ENCODE results near the gene HHIPL1. TPM values are rescaled to one million over a fixed set of nuclear protein-coding genes. Genes with fewer than 3 reads are reported as not detected.

HHIPL1 gene
- total and polyA plus RNA-seq, 2 of the 8 experiments (the other 6 are each of a cell fraction or from before 2014, with no cell fraction given), result 1.5 to 2.6 TPM

DNA sequence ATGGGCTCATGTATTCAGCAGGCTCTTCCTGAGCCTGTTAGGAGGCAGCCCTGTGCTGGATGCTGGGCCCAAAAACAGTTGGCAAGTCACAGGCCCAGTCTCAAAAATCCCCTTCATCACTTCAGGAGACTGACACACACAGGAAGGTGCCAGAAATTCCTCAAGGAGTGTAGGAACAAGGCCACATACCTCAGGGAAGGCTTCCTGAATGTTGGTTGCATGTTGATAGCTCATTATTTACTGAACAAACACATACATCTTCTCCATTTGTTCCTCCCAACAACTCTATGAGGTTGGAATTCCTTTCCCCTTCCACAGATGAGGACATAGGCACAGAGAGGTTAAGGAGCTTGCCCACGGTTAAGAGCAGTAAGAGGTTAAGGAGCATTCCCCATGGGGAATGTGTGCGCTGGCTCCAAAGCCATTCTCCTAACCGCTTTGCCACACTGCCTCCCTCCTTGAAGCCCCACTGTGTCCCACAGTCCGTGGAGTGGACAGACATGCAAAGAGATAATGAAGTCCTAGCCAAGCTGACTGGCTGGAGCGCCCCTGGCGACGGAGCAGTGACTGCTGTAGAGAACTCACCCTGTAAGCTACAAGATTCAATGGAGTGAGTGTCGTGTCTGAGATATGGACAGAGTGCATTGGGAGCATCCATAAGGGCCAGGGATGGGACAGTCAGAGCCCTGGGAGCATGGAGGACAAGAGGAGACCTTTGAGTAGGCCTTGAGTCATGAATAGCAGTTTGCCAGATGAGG is 3.3 kb downstream of the HHIPL1 start:
- TF ChIP-seq ZNF274 (IDR thresholded peaks at IDR 0.05; ENCODE audit: borderline replicate concordance, extremely low read depth, low read length) (no peak), RFX5 (IDR thresholded peaks at IDR 0.05; ENCODE audit: borderline replicate concordance, low read depth, low read length) (no peak), CTCF (IDR thresholded peaks at IDR 0.05; ENCODE audit: control extremely low read depth in 1 of 3, insufficient read depth in 1 of 3, low read depth in 1 of 3, low read length in 3 of 3) (peak in 1 of 3 experiments; percentile 8; a peak in 1 of 4 replicates), SRF (IDR thresholded peaks at IDR 0.05; ENCODE audit: low read depth, low read length) (no peak)
- Histone ChIP-seq H3K9ac (replicated peaks in 1 of 4; ENCODE audit: extremely low read depth in 1 of 4, low read depth in 3 of 4, low read length in 3 of 4) (no peak overlapping the region), H2BK12ac (ENCODE audit: low read depth, low read length) (no peak overlapping the region), H3K4me1 (replicated peaks in 1 of 4; ENCODE audit: control insufficient read depth in 3 of 4, insufficient read depth in 4 of 4, low read length in 3 of 4) (peaks cover 0 to 14% (median 5%) of the 10 kb centered on the region in 4 experiments; a peak in 5 of 7 replicates), H4K20me1 (replicated peaks in 1 of 2; ENCODE audit: control insufficient read depth in 1 of 2, insufficient read depth in 2 of 2, low read length in 2 of 2) (no peaks in the 10 kb centered on the region), H3K36me3 (ENCODE audit: control insufficient read depth in 2 of 4, insufficient read depth in 4 of 4, low read length in 3 of 4) (no peaks in the 10 kb centered on the region), H2AFZ (ENCODE audit: low read length) (no peak overlapping the region), H3K23ac (ENCODE audit: insufficient read length) (no peak overlapping the region), H3K4me2 (ENCODE audit: insufficient read depth in 1 of 2, low read depth in 2 of 2, low read length in 2 of 2) (no peak overlapping the region), H3K9me3 (ENCODE audit: insufficient read depth in 2 of 2, low read depth in 1 of 2, low read length in 1 of 2) (no peaks in the 10 kb centered on the region), H3K18ac (ENCODE audit: extremely low read depth, low read length) (no peak overlapping the region), H3K14ac (ENCODE audit: insufficient read length) (no peak overlapping the region), H3K27me3 (replicated peaks in 1 of 4; ENCODE audit: control insufficient read depth in 3 of 4, extremely low read depth in 1 of 4, insufficient read depth in 3 of 4, low read length in 3 of 4) (peaks cover 0 to 30% (median 22%) of the 10 kb centered on the region in 4 experiments; a peak in 6 of 7 replicates), H3K4me3 (ENCODE audit: extremely low read depth in 1 of 4, insufficient read depth in 2 of 4, low read depth in 3 of 4, low read length in 4 of 4) (no peak overlapping the region), H3K23me2 (ENCODE audit: low read depth, low read length) (peaks cover 10% of the 10 kb centered on the region; the same call in 1 of the 2 replicates), H3K79me2 (ENCODE audit: control insufficient read depth in 1 of 2, insufficient read depth in 2 of 2, low read length in 2 of 2) (no peaks in the 10 kb centered on the region), H2BK5ac (ENCODE audit: low read depth, low read length) (no peak overlapping the region), H3K27ac (ENCODE audit: low read depth, low read length) (no peak overlapping the region), H3K4ac (replicated peaks; ENCODE audit: insufficient read length, low read depth, low read length) (no peak overlapping the region), H4K91ac (replicated peaks; ENCODE audit: insufficient read length, low read length) (no peak overlapping the region), H3K79me1 (ENCODE audit: low read depth, low read length) (no peaks in the 10 kb centered on the region), H4K5ac (ENCODE audit: insufficient read length, low read depth, low read length) (no peak overlapping the region), H2BK20ac (ENCODE audit: low read length) (no peak overlapping the region), H4K8ac (ENCODE audit: extremely low read depth, insufficient read depth, low read length) (no peak overlapping the region), H3K56ac (replicated peaks; ENCODE audit: insufficient read length, low read depth, low read length) (no peak overlapping the region), H2AK5ac (ENCODE audit: low read depth, low read length) (no peak overlapping the region), H2BK120ac (replicated peaks; ENCODE audit: low read depth, low read length) (no peak overlapping the region), H2BK15ac (ENCODE audit: low read length) (peak overlapping the region; percentile 12; the same call in 1 of the 2 replicates)
- ChIA-PET POLR2A (ENCODE audit: partially characterized antibody) (interaction anchor here (1.4 kb wide), 1 partner anchor 13 kb away, joined by 5 read pairs; no protein-coding TSS in a partner anchor), CTCF (ENCODE audit: partially characterized antibody) (interaction anchor here (0.6 to 1.7 kb wide), 11 partner anchors 8 to 194 kb away, joined by 3 to 4 read pairs (median 3); partner anchors contain the start of gene CYP46A1)
- FAIRE-seq (no peak), DNase-seq (ENCODE audit: low read depth in 1 of 2, low spot score in 2 of 2) (no peak)
- 85% methylated on average over 8 of the region's 8 CpGs; no CpG with 5 or more reads in 1 of the 2 experiments for WGBS, 2 experiments (ENCODE audit: extremely low coverage in 1 of 2, insufficient coverage in 1 of 2, insufficient read length in 1 of 2, insufficient replicate concordance in 2 of 2, low coverage in 1 of 2, low lambda C conversion rate in 2 of 2, missing lambda C conversion rate in 1 of 2)

All from H1 (cell line).